AG04449 (cell line): ENCODE results near the gene DIAPH2.

Experiments
- CTCF ChIA-PET: fragments of 350-600 bp; formaldehyde crosslinking; extraction: SDS; loops from one replicate; lab custom pipeline; 2021; ENCODE audit warnings: antibody characterized with exemption; lab: Yijun Ruan, JAX
- POLR2A ChIA-PET: fragments of 400-600, 350-600 bp; formaldehyde crosslinking; extraction: SDS; loops from one replicate; lab custom pipeline; 2020; ENCODE audit warnings: antibody characterized with exemption, inconsistent platforms; lab: Yijun Ruan, JAX
- DNase-seq: peaks from one replicate; pipeline ENCODE4 v3.0.0-alpha.2; 2010; ENCODE audit warnings: low read depth, low spot score
- H3K4me3 ChIP-seq: 2 replicates; pipeline ENCODE4 v1.5.1; 2011; ENCODE audit warnings: low read depth, mild to moderate bottlenecking, control low read depth, low read length
- CTCF ChIP-seq: IDR thresholded peaks from one replicate; pipeline ENCODE4 v1.5.1; 2011; ENCODE audit warnings: mild to moderate bottlenecking, moderate library complexity, low read length, control low read depth, inconsistent platforms; ENCODE audit not compliant: insufficient read depth; ENCODE audit errors: missing control alignments

DIAPH2 gene

DNA sequence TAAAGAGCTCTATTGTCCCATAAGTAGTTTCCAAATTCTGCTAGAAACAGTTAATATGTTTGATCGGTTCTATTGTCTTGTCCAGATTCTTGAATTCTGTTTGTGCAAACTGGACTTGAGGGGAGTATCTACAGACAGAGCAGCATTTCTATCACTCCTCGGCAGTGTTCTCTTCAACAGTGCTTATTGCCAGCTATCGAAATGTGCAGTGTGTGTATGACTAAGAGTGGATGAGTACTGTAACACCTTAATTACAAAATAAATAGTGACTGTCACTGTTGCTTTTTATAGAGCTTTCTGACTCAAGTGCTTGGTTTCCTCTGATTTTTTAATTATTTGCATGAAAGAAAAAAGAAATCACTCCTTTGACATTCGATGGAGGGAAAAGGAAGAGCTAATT lies 473.6 kb downstream of the DIAPH2 start:
- H3K4me3 ChIP-seq, result no peak overlapping the region
- no peak for TF ChIP-seq CTCF
- no peak for DNase-seq
- CTCF ChIA-PET, result interaction anchor here (0.9 kb wide), 1 partner anchor 16 kb away, joined by 3 read pairs; no protein-coding TSS in a partner anchor
- POLR2A ChIA-PET, result no interaction called here

DNA sequence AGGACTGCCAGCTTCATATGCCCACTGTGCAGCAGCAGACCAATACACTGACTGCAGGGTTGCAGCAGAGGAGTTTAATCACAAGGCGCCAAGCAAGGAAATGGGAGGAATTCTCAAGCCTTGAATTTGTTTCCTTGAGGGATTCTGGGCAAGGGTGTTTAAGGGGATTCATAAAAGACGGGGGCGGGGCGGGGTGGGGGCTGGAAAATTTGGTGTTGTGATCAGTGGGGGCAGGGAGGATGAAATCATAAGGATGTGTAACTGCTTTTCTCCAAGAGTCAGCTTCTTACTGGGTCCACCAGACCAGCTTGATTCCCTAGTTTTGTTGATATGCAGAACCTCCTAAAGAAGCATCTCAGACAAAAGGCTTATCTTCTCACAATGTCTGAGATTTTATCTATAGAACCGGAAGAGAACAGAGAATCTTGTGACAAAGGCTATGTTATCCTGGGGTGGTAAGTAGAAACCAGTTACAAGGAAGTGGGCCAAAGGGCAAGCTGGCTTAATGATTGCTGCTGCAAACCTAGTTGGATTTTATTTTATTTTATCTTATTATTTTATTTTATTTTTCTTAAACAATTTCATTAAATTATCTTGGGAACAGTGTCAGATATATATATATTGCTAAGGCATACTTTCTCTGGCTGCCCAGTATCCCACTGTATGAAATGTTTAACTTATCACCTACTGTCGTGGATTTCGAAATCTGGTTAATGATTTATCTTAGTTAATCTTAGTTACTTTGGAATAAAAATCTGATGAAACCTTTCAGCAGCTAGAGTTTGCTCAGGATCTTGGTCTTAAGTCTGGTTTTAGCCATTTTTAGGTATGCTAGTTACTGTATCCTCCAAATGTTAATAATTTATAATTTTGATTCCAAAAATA lies 475.5 kb downstream of the DIAPH2 start:
- TF ChIP-seq CTCF, result no peak
- ChIA-PET POLR2A (no interaction called here), CTCF (no interaction called here)
- no peak overlapping the region for H3K4me3 ChIP-seq
- DNase-seq, result no peak

- ChIA-PET POLR2A (no interaction called here), CTCF (no interaction called here)
- no peak overlapping the region for H3K4me3 ChIP-seq
- DNase-seq, result no peak
- TF ChIP-seq CTCF, result no peak
These were observed 482.7 kb downstream of the DIAPH2 start for GRCh38 chrX:97167333-97167732.

DNA sequence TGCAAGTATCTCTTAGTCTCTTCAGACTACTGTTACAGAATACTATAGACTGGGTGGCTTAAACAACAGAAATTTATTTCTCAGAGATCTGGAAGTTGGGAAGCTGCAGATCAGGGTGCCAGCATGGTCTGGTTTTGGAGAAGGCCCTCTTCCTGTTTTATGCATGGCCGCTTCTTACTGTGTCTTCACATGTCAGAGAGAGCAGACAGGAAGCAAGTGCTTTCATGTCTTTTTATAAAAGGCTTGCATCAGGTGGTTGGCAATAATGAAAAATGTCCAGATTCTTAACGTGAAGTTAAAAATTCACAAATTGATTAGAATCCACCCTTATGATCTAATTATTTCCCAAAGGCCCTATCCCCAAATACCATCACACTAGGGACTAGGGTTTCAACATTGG lies 484.0 kb downstream of the DIAPH2 start:
- TF ChIP-seq CTCF, result no peak
- ChIA-PET CTCF (no interaction called here), POLR2A (no interaction called here)
- H3K4me3 ChIP-seq, result no peak overlapping the region
- DNase-seq, result no peak

DNA sequence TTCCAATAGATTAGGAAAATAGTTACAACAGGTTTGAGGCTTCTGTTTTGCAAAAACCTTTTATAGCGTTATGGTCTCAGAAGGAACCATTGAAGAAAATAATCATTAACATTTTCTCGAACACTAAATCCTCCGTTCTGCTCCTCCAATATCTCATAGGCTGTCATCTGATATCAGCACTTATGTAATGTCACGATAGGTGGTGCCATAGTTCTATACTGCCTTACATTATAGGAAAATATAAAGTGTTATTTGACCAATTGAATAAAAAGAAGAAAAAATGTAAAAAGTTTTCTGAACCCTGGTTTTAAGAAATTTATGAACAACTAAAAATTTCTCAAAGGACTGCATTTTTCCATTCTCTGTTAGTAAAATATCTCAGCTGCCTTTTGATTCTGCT lies 490.5 kb downstream of the DIAPH2 start:
- ChIA-PET POLR2A (no interaction called here), CTCF (no interaction called here)
- no peak overlapping the region for H3K4me3 ChIP-seq
- no peak for TF ChIP-seq CTCF
- DNase-seq, result no peak

DNA sequence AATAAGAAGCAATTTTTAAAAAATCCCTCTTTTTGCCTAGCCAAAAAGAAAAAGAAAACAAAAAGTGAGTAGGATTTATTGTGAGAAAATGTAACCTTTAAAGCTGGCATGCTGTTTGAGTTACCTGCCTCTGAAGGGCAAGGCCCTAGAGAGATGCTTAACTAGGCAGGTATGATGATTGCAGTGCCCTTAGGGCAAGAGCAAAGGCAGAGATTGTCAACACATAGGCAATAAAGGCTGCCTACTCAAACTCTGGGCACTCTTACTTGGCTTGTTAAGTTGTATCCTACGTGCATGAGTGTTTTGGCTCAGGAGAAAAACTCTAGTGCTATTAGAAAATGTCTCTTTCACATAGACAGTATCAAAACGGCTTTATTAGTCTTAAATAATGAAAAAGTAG lies 505.0 kb downstream of the DIAPH2 start:
- POLR2A ChIA-PET, result no interaction called here
- no peak overlapping the region for H3K4me3 ChIP-seq
- no peak for DNase-seq
- CTCF ChIA-PET, result no interaction called here
- no peak for TF ChIP-seq CTCF
